ENCODE results near the gene NEK4. TPM values are rescaled to one million over a fixed set of nuclear protein-coding genes. Genes with fewer than 3 reads are reported as not detected.

Gene NEK4
- total and polyA plus RNA-seq, 2 of the 13 experiments (the other 11 are each of a cell fraction or from before 2014, with no cell fraction given) = 16.5 to 38.0 TPM

DNA sequence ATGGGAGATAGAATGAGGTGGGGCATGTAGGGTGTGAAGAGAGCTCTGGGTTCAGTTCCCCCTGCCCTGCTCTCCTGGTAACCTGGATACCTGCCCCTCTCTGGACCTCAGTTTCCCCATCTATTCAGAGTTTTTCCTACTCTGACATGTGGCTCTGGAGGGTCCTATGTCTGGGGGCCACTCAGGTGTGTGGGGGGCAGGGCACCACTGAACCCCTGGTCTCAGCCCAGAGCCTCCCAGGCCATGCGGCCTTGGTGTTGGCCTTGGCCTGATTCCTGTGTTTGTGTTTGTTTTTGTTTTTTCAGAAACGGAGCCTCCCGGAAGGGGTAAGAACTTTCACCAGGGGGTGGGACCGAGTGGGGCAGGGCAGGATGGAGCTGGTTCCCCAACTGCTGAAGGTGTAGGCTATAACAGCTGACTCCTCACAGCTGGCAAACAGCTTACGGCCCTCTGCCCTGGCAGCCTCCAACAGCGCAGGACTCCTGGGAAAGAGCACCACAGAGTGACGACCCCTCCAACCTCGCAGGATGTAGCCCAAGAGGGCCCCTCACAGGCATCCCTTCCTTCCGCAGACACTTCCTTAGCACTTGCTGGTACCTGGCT is 24.7 kb upstream of the NEK4 start (continued):
- TF ChIP-seq ZNF143 (CRISPR knock-in tag; IDR thresholded peaks at IDR 0.05) (no peak), ZNF317 (CRISPR knock-in tag; IDR thresholded peaks at IDR 0.05) (0 out of 2 replicates have a peak, but pooled peaks have one; percentile 34), MTF2 (CRISPR knock-in tag; IDR thresholded peaks at IDR 0.05; ENCODE audit: borderline replicate concordance) (no peak), MED8 (CRISPR knock-in tag; IDR thresholded peaks at IDR 0.05; ENCODE audit: insufficient replicate concordance) (no peak), KDM4B (CRISPR knock-in tag; IDR thresholded peaks at IDR 0.05) (0 out of 2 replicates have a peak, but pooled peaks have one; percentile 50), ZMYM2 (CRISPR knock-in tag; IDR thresholded peaks at IDR 0.05) (no peak), HDAC1 (CRISPR knock-in tag; IDR thresholded peaks at IDR 0.05) (peak; percentile 50), SOX13 (IDR thresholded peaks at IDR 0.05) (0 out of 2 replicates have a peak, but pooled peaks have one; percentile 40), SOX13 (CRISPR knock-in tag; conservative IDR thresholded peaks at IDR 0.05 in 1 of 2, IDR thresholded peaks at IDR 0.05 in 1 of 2) (peak in 1 of 2 experiments; percentile 78; a peak in 1 of 4 replicates), ARHGAP35 (CRISPR knock-in tag; IDR thresholded peaks at IDR 0.05; ENCODE audit: borderline replicate concordance) (no peak), ZFP36L2 (CRISPR knock-in tag; IDR thresholded peaks at IDR 0.05) (no peak), NR2F1 (CRISPR knock-in tag; IDR thresholded peaks at IDR 0.05) (peak; percentile 34 to 52; a peak in 2 of 4 replicates), NR2C2 (CRISPR knock-in tag; IDR thresholded peaks at IDR 0.05; ENCODE audit: borderline replicate concordance) (peak; percentile 36; the same call in 1 of the 2 replicates), ZNF577 (CRISPR knock-in tag; IDR thresholded peaks at IDR 0.05; ENCODE audit: borderline replicate concordance, low read depth) (no peak), ZNF816 (CRISPR knock-in tag; IDR thresholded peaks at IDR 0.05; ENCODE audit: borderline replicate concordance) (no peak; the same call in 1 of the 2 replicates), ZBTB1 (CRISPR knock-in tag; IDR thresholded peaks at IDR 0.05; ENCODE audit: borderline replicate concordance) (no peak), FOXO1 (CRISPR knock-in tag; IDR thresholded peaks at IDR 0.05) (peak; percentile 91), SP5 (CRISPR knock-in tag; IDR thresholded peaks at IDR 0.05; ENCODE audit: borderline replicate concordance, low read depth) (peak; percentile 92)
- TF ChIP-seq, protein P1, sequence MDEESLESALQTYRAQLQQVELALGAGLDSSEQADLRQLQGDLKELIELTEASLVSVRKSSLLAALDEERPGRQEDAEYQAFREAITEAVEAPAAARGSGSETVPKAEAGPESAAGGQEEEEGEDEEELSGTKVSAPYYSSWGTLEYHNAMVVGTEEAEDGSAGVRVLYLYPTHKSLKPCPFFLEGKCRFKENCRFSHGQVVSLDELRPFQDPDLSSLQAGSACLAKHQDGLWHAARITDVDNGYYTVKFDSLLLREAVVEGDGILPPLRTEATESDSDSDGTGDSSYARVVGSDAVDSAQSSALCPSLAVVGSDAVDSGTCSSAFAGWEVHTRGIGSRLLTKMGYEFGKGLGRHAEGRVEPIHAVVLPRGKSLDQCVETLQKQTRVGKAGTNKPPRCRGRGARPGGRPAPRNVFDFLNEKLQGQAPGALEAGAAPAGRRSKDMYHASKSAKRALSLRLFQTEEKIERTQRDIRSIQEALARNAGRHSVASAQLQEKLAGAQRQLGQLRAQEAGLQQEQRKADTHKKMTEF (CRISPR knock-in tag; IDR thresholded peaks at IDR 0.05) = peak; percentile 65
- TF ChIP-seq, protein P2, sequence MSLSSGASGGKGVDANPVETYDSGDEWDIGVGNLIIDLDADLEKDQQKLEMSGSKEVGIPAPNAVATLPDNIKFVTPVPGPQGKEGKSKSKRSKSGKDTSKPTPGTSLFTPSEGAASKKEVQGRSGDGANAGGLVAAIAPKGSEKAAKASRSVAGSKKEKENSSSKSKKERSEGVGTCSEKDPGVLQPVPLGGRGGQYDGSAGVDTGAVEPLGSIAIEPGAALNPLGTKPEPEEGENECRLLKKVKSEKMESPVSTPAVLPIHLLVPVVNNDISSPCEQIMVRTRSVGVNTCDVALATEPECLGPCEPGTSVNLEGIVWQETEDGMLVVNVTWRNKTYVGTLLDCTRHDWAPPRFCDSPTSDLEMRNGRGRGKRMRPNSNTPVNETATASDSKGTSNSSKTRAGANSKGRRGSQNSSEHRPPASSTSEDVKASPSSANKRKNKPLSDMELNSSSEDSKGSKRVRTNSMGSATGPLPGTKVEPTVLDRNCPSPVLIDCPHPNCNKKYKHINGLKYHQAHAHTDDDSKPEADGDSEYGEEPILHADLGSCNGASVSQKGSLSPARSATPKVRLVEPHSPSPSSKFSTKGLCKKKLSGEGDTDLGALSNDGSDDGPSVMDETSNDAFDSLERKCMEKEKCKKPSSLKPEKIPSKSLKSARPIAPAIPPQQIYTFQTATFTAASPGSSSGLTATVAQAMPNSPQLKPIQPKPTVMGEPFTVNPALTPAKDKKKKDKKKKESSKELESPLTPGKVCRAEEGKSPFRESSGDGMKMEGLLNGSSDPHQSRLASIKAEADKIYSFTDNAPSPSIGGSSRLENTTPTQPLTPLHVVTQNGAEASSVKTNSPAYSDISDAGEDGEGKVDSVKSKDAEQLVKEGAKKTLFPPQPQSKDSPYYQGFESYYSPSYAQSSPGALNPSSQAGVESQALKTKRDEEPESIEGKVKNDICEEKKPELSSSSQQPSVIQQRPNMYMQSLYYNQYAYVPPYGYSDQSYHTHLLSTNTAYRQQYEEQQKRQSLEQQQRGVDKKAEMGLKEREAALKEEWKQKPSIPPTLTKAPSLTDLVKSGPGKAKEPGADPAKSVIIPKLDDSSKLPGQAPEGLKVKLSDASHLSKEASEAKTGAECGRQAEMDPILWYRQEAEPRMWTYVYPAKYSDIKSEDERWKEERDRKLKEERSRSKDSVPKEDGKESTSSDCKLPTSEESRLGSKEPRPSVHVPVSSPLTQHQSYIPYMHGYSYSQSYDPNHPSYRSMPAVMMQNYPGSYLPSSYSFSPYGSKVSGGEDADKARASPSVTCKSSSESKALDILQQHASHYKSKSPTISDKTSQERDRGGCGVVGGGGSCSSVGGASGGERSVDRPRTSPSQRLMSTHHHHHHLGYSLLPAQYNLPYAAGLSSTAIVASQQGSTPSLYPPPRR (CRISPR knock-in tag; IDR thresholded peaks at IDR 0.05; ENCODE audit: borderline replicate concordance) = peak; percentile 82; the same call in 1 of the 2 replicates
- TF ChIP-seq, protein P3, sequence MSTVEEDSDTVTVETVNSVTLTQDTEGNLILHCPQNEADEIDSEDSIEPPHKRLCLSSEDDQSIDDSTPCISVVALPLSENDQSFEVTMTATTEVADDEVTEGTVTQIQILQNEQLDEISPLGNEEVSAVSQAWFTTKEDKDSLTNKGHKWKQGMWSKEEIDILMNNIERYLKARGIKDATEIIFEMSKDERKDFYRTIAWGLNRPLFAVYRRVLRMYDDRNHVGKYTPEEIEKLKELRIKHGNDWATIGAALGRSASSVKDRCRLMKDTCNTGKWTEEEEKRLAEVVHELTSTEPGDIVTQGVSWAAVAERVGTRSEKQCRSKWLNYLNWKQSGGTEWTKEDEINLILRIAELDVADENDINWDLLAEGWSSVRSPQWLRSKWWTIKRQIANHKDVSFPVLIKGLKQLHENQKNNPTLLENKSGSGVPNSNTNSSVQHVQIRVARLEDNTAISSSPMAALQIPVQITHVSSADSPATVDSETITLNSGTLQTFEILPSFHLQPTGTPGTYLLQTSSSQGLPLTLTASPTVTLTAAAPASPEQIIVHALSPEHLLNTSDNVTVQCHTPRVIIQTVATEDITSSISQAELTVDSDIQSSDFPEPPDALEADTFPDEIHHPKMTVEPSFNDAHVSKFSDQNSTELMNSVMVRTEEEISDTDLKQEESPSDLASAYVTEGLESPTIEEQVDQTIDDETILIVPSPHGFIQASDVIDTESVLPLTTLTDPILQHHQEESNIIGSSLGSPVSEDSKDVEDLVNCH (CRISPR knock-in tag; IDR thresholded peaks at IDR 0.05) = no peak

Measured in HepG2 (cell line).